H1 (cell line): ENCODE results near the gene RASSF5. TPM values are rescaled to one million over a fixed set of nuclear protein-coding genes. Genes with fewer than 3 reads are reported as not detected.

Experiments used
- BRCA1 ChIP-seq: IDR thresholded peaks from 2 replicates; pipeline ENCODE4 v1.6.1; 2012; ENCODE audit warnings: low read depth, low read length, improper control_type of control experiment
- EZH2 ChIP-seq: fragments of 200-600 bp; sonication (generic); IDR thresholded peaks from 2 replicates; pipeline ENCODE4 v1.7.1; 2012; ENCODE audit warnings: low read depth, mild to moderate bottlenecking, moderate library complexity, low read length, inconsistent platforms; ENCODE audit not compliant: severe bottlenecking
- GTF2F1 ChIP-seq: IDR thresholded peaks from 2 replicates; pipeline ENCODE4 v1.6.1; 2012; ENCODE audit warnings: low read depth, low read length, improper control_type of control experiment, borderline replicate concordance
- NANOG ChIP-seq: IDR thresholded peaks from 2 replicates; pipeline ENCODE4 v1.6.1; 2011; ENCODE audit warnings: low read length, low read depth, mild to moderate bottlenecking, inconsistent platforms; ENCODE audit not compliant: insufficient read depth, poor library complexity, severe bottlenecking
- RXRA ChIP-seq: IDR thresholded peaks from 2 replicates; pipeline ENCODE4 v1.6.1; 2011; ENCODE audit warnings: low read depth, mild to moderate bottlenecking, low read length, moderate library complexity; ENCODE audit not compliant: insufficient read depth
- SP2 ChIP-seq: IDR thresholded peaks from 2 replicates; pipeline ENCODE4 v1.6.1; 2012; ENCODE audit warnings: mild to moderate bottlenecking, low read length, inconsistent platforms
- SRF ChIP-seq: IDR thresholded peaks from 2 replicates; pipeline ENCODE4 v1.6.1; 2011; ENCODE audit warnings: mild to moderate bottlenecking, low read depth, low read length, moderate library complexity
- SUZ12 ChIP-seq: fragments of 200-600 bp; sonication (generic); IDR thresholded peaks from 2 replicates; pipeline ENCODE4 v1.6.1; 2012; ENCODE audit warnings: mild to moderate bottlenecking, inconsistent platforms, low read length, moderate library complexity, mixed read lengths
- USF2 ChIP-seq: IDR thresholded peaks from 2 replicates; pipeline ENCODE4 v1.6.1; 2011; ENCODE audit warnings: low read length, improper control_type of control experiment
- polyA plus RNA-seq, 7 experiments: library from polyadenylated mRNA; depleted of rRNA in 3 of 7; stranded (reverse) in 5 of 7; unstranded in 2 of 7; fragments of >200 nt in 5 of 7; fragments of 200-250 nt in 2 of 7; gene quantifications; 1 replicate in 5 of 7; 2 replicates in 1 of 7; 4 replicates in 1 of 7; pipeline versions ENCODE4 v1.2.1 to v1.2.3, GENCODE V29; 2011 to 2013; ENCODE audit warnings: missing spikeins in 2 of 7, mixed read lengths in 2 of 7
- total RNA-seq: library from RNA; stranded (reverse); fragmentation: NEBNext Ultra II Directional; extraction: Animal tissue kit (Norgen Biotek cat#: 25700); gene quantifications from 2 replicates; pipeline ENCODE4 v1.2.1, GENCODE V29; 2021
- TF ChIP-seq, protein P1 (sequence below): IDR thresholded peaks from 2 replicates; pipeline ENCODE4 v1.6.1; 2012; ENCODE audit warnings: inconsistent platforms

Gene RASSF5
- total and polyA plus RNA-seq, 2 of the 8 experiments (the other 6 are each of a cell fraction or from before 2014, with no cell fraction given) = 0.82 to 1.8 TPM

DNA sequence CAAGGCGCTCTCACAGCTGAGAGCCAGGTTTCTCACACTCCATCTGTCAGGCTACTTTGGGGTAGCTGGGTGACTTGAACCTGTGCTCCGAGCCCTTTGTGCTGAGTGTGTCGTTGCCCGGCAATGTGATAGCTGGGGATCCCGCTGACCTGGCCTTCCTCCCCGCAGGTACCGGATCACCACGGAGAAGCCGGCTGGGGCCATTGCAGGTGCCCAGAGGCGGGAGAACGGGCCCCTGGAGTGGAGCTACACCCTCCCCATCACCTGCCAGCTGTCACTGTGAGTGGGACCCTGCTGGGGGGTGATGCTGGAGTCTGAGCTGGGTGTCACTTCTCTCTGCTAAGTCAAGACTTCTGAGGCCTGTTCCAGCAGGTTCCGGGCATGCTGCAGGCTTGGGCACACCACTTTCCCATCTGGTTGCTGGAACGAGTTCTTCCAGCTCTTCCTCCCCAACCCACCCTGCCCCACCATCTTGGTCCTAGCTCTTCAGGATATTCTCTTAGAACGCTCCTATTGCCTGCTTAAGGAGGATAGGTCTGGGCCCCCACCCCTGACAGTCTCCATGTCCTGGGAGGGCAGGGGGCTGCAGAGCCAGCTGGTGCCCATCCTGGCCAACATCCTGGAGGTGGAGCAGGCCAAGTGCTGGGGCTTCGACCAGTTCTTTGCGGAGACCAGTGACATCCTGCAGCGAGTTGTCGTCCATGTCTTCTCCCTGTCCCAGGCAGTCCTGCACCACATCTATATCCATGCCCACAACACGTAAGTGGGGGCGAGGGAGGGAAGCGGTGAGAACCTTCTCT lies 29.6 kb upstream of the RASSF5 start (continued):
- TF ChIP-seq GTF2F1 (no peak), BRCA1 (no peak), NANOG (no peak), SRF (no peak), USF2 (no peak), SUZ12 (no peak), EZH2 (no peak), RXRA (no peak), SP2 (no peak)
- TF ChIP-seq, protein P1, sequence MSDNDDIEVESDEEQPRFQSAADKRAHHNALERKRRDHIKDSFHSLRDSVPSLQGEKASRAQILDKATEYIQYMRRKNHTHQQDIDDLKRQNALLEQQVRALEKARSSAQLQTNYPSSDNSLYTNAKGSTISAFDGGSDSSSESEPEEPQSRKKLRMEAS = no peak
- TF ChIP-seq, all 59 proteins: peak for 0
